H9 (cell line): ENCODE data around the gene PDF. TPM values are rescaled to one million over a fixed set of nuclear protein-coding genes. Genes with fewer than 3 reads are reported as not detected.

ENCODE experiments used
- DNase-seq: peaks from one replicate; pipeline ENCODE4 v3.0.0-alpha.2; 2017
- H2AFZ ChIP-seq: one replicate; pipeline ENCODE4 v1.6.1; 2013; ENCODE audit warnings: mild to moderate bottlenecking, low read length, control low read depth, moderate library complexity
- H2AK5ac ChIP-seq: 2 replicates; pipeline ENCODE4 v1.6.1; 2013; ENCODE audit warnings: low read length, control low read depth, mixed read lengths; ENCODE audit not compliant: insufficient read length
- H2BK120ac ChIP-seq: one replicate; pipeline ENCODE4 v1.6.1; 2013; ENCODE audit warnings: low read depth, mild to moderate bottlenecking, low read length, control low read depth, inconsistent platforms; ENCODE audit not compliant: poor library complexity, severe bottlenecking
- H2BK12ac ChIP-seq: 2 replicates; pipeline ENCODE4 v1.6.1; 2013; ENCODE audit warnings: low read length, control low read depth, mixed read lengths, low read depth; ENCODE audit not compliant: insufficient read length
- H2BK15ac ChIP-seq: 2 replicates; pipeline ENCODE4 v1.6.1; 2013; ENCODE audit warnings: low read depth, low read length, control low read depth
- H2BK20ac ChIP-seq: one replicate; pipeline ENCODE4 v1.6.1; 2013; ENCODE audit warnings: low read depth, mild to moderate bottlenecking, low read length, control low read depth, inconsistent platforms; ENCODE audit not compliant: poor library complexity, severe bottlenecking
- H2BK5ac ChIP-seq: 2 replicates; pipeline ENCODE4 v1.6.1; 2013; ENCODE audit warnings: low read length, control low read depth, mixed read lengths; ENCODE audit not compliant: insufficient read length
- H3K14ac ChIP-seq: 2 replicates; pipeline ENCODE4 v1.6.1; 2013; ENCODE audit warnings: low read length, control low read depth; ENCODE audit not compliant: insufficient read depth
- H3K18ac ChIP-seq: 2 replicates; pipeline ENCODE4 v1.6.1; 2013; ENCODE audit warnings: low read depth, mild to moderate bottlenecking, mixed read lengths, low read length, control low read depth; ENCODE audit not compliant: insufficient read length
- H3K23ac ChIP-seq: 2 replicates; pipeline ENCODE4 v1.6.1; 2013; ENCODE audit warnings: low read length, control low read depth, mixed read lengths, low read depth; ENCODE audit not compliant: insufficient read length
- H3K23me2 ChIP-seq: 2 replicates; pipeline ENCODE4 v1.6.1; 2013; ENCODE audit warnings: low read depth, mild to moderate bottlenecking, mixed read lengths, low read length, control low read depth; ENCODE audit not compliant: insufficient read length, poor library complexity, severe bottlenecking
- H3K27ac ChIP-seq: 2 replicates; pipeline ENCODE4 v1.5.1; 2013; ENCODE audit warnings: low read length, control low read depth, mixed read lengths, low read depth; ENCODE audit not compliant: insufficient read length
- H3K27me3 ChIP-seq: 2 replicates; pipeline ENCODE4 v1.6.1; 2013; ENCODE audit warnings: low read length, control low read depth, inconsistent platforms; ENCODE audit not compliant: insufficient read depth
- H3K4ac ChIP-seq: 2 replicates; pipeline ENCODE4 v1.6.1; 2013; ENCODE audit warnings: low read depth, mild to moderate bottlenecking, control low read depth, inconsistent platforms, low read length, moderate library complexity
- H3K4me1 ChIP-seq: 2 replicates; pipeline ENCODE4 v1.6.1; 2013; ENCODE audit warnings: low read length, control low read depth, inconsistent platforms; ENCODE audit not compliant: insufficient read depth
- H3K4me2 ChIP-seq: 2 replicates; pipeline ENCODE4 v1.6.1; 2013; ENCODE audit warnings: low read length, control low read depth, mixed read lengths; ENCODE audit not compliant: insufficient read length, insufficient read depth
- H3K56ac ChIP-seq: 2 replicates; pipeline ENCODE4 v1.6.1; 2013; ENCODE audit warnings: low read depth, mild to moderate bottlenecking, mixed read lengths, low read length, control low read depth; ENCODE audit not compliant: insufficient read length
- H3K79me1 ChIP-seq: 2 replicates; pipeline ENCODE4 v1.6.1; 2013; ENCODE audit warnings: low read depth, mild to moderate bottlenecking, moderate library complexity, low read length, control low read depth, inconsistent platforms; ENCODE audit not compliant: insufficient read depth, poor library complexity, severe bottlenecking
- H3K79me2 ChIP-seq: 2 replicates; pipeline ENCODE4 v1.6.1; 2013; ENCODE audit warnings: low read length, control low read depth, inconsistent platforms; ENCODE audit not compliant: insufficient read depth
- H3K9ac ChIP-seq: 2 replicates; pipeline ENCODE4 v1.6.1; 2013; ENCODE audit warnings: low read length, control low read depth, mixed read lengths; ENCODE audit not compliant: insufficient read length; ENCODE audit errors: extremely low read depth
- H3K9me3 ChIP-seq: one replicate; pipeline ENCODE4 v1.6.1; 2013; ENCODE audit warnings: low read depth, low read length, inconsistent platforms; ENCODE audit not compliant: control insufficient read depth
- H3T11ph ChIP-seq: one replicate; pipeline ENCODE4 v1.6.1; 2013; ENCODE audit warnings: mild to moderate bottlenecking, low read length, control low read depth, inconsistent platforms
- H4K20me1 ChIP-seq: one replicate; pipeline ENCODE4 v1.6.1; 2013; ENCODE audit not compliant: control insufficient read depth, insufficient read length, insufficient read depth
- H4K5ac ChIP-seq: 2 replicates; pipeline ENCODE4 v1.6.1; 2013; ENCODE audit warnings: low read depth, mild to moderate bottlenecking, mixed read lengths, low read length, control low read depth; ENCODE audit not compliant: insufficient read length
- H4K8ac ChIP-seq: replicated peaks from 2 replicates; pipeline ENCODE4 v1.6.1; 2013; ENCODE audit warnings: low read length, control low read depth, mixed read lengths, low read depth; ENCODE audit not compliant: insufficient read length
- H4K91ac ChIP-seq: 2 replicates; pipeline ENCODE4 v1.6.1; 2013; ENCODE audit warnings: low read depth, mild to moderate bottlenecking, moderate library complexity, mixed read lengths, low read length, control low read depth; ENCODE audit not compliant: insufficient read length
- H3K27ac Mint-ChIP-seq, 3 experiments: 2 replicates in 2 of 3; 3 replicates in 1 of 3; pipeline ENCODE4 v1.8.0; 2020 to 2021; ENCODE audit warnings: mixed read lengths in 3 of 3, mild to moderate bottlenecking in 1 of 3, moderate library complexity in 1 of 3
- H3K27me3 Mint-ChIP-seq: 2 replicates; pipeline ENCODE4 v1.8.0; 2021; ENCODE audit warnings: low read depth, mild to moderate bottlenecking, moderate library complexity, mixed read lengths
- H3K36me3 Mint-ChIP-seq, 3 experiments: 2 replicates in 2 of 3; 3 replicates in 1 of 3; pipeline ENCODE4 v1.8.0; 2020 to 2021; ENCODE audit warnings: low read depth in 3 of 3, mixed read lengths in 3 of 3; ENCODE audit not compliant: insufficient read depth in 1 of 3
- H3K4me1 Mint-ChIP-seq, 2 experiments: 2 replicates each; pipeline ENCODE4 v1.8.0; 2020; ENCODE audit warnings: mixed read lengths in 2 of 2
- H3K4me3 Mint-ChIP-seq, 2 experiments: 2 replicates in 1 of 2; 3 replicates in 1 of 2; pipeline ENCODE4 v1.8.0; 2020 to 2021; ENCODE audit warnings: mild to moderate bottlenecking in 2 of 2, mixed read lengths in 2 of 2, moderate library complexity in 1 of 2
- H3K9me3 Mint-ChIP-seq, 2 experiments: 2 replicates in 1 of 2; 3 replicates in 1 of 2; pipeline ENCODE4 v1.8.0; 2020; ENCODE audit warnings: mild to moderate bottlenecking in 2 of 2, mixed read lengths in 2 of 2, moderate library complexity in 1 of 2
- CTCF ChIP-seq: fragments of 200-600 bp; sonication (generic); conservative IDR thresholded peaks from 3 replicates; pipeline ENCODE4 v1.8.0; 2021; ENCODE audit warnings: antibody characterized with exemption, mild to moderate bottlenecking
- WGBS: extraction: QIAGEN DNeasy Blood & Tissue Kit; methylation state at CpG from one replicate; pipeline ENCODE4 v1.1.7; 2013; ENCODE audit warnings: missing lambda C conversion rate, low lambda C conversion rate, mixed read lengths; ENCODE audit not compliant: insufficient read length; ENCODE audit errors: extremely low coverage; 5-methylcytosine and 5-hydroxymethylcytosine counted together
- total RNA-seq: library from RNA; stranded (reverse); gene quantifications from 2 replicates; pipeline ENCODE4 v1.2.1, GENCODE V29; 2021

PDF gene
- total RNA-seq, 1 experiment from 2014 or later = 36.4 TPM

GRCh38 chr16:69302301-69302700 lies 28.1 kb downstream of the PDF start:
- Histone ChIP-seq H3K79me2 (no peaks in the 10 kb centered on the region), H3K9me3 (no peaks in the 10 kb centered on the region), H3K23me2 (no peaks in the 10 kb centered on the region), H2BK5ac (no peak overlapping the region), H2BK20ac (no peak overlapping the region), H3K27ac (no peak overlapping the region), H4K20me1 (no peaks in the 10 kb centered on the region), H2AK5ac (no peak overlapping the region), H3K4me2 (no peak overlapping the region), H3K56ac (no peak overlapping the region), H3K18ac (no peak overlapping the region), H3K14ac (no peak overlapping the region), H3K4ac (no peak overlapping the region), H3K23ac (no peak overlapping the region), H3T11ph (no peak overlapping the region), H3K27me3 (no peaks in the 10 kb centered on the region), H2BK120ac (no peak overlapping the region), H2BK15ac (no peak overlapping the region), H3K79me1 (no peaks in the 10 kb centered on the region), H4K8ac (no peak overlapping the region), H2BK12ac (no peak overlapping the region), H4K91ac (no peak overlapping the region), H3K4me1 (no peaks in the 10 kb centered on the region), H4K5ac (no peak overlapping the region), H3K9ac (no peak overlapping the region), H2AFZ (no peak overlapping the region)
- peaks cover 0 to 18% (median 4%) of the 10 kb centered on the region in 3 experiments; a peak in 6 of 7 replicates for H3K36me3 Mint-ChIP-seq
- no peaks in the 10 kb centered on the region for H3K4me1 Mint-ChIP-seq
- H3K4me3 Mint-ChIP-seq = no peak overlapping the region
- no CpG with 5 or more reads among the region's 4 CpGs for WGBS
- peak overlapping the region in 1 of 3 experiments; percentile 22; a peak in 1 of 7 replicates for H3K27ac Mint-ChIP-seq
- H3K9me3 Mint-ChIP-seq = no peaks in the 10 kb centered on the region
- no peaks in the 10 kb centered on the region for H3K27me3 Mint-ChIP-seq
- TF ChIP-seq CTCF = no peak
- no peak for DNase-seq
